GM11168 (cell line): ENCODE data around the gene PCNA.

Experiments
- in situ Hi-C: fragments of 300-500 bp; cut with MboI; formaldehyde crosslinking; loops from one replicate; pipeline ENCODE4 v1.12.0; 2022; ENCODE audit warnings: low sequenced_read_pairs; ENCODE audit not compliant: unreplicated experiment

The PCNA gene

GRCh38 chr20:5119435-5120184 is at the start of gene PCNA:
TSS of gene PCNA (minus strand) at chr20:5119958. CDS start at chr20:5119798, 160 bp downstream.
- in situ Hi-C loops, result loop anchor here (5.0 kb wide), 1 partner anchor 68 kb away; no protein-coding TSS in a partner anchor

- in situ Hi-C loops, result no loop called here
These were observed 49.1 kb upstream of the PCNA start for GRCh38 chr20:5168651-5169396.

GRCh38 chr20:5164645-5165625 is 45.2 kb upstream of the PCNA start:
- in situ Hi-C loops, result no loop called here

- in situ Hi-C loops, result no loop called here
These were observed 41.9 kb upstream of the PCNA start for GRCh38 chr20:5161536-5162164.

GRCh38 chr20:5160882-5161281 is 41.1 kb upstream of the PCNA start:
- in situ Hi-C loops, result no loop called here

GRCh38 chr20:5159928-5160327 is 40.2 kb upstream of the PCNA start:
- in situ Hi-C loops, result no loop called here

GRCh38 chr20:5156675-5157448 is 37.1 kb upstream of the PCNA start:
- in situ Hi-C loops, result no loop called here

GRCh38 chr20:5155404-5155803 is 35.6 kb upstream of the PCNA start:
- in situ Hi-C loops, result no loop called here

- in situ Hi-C loops, result no loop called here
These were observed 34.8 kb upstream of the PCNA start for GRCh38 chr20:5154543-5154925.

- in situ Hi-C loops, result no loop called here
These were observed 34.1 kb upstream of the PCNA start for GRCh38 chr20:5153612-5154542.

- in situ Hi-C loops, result no loop called here
These were observed 33.4 kb upstream of the PCNA start for GRCh38 chr20:5153152-5153467.

GRCh38 chr20:5150226-5151076 is 30.7 kb upstream of the PCNA start:
- in situ Hi-C loops, result no loop called here

- in situ Hi-C loops, result no loop called here
These were observed 30.1 kb upstream of the PCNA start for GRCh38 chr20:5149892-5150225.

- in situ Hi-C loops, result no loop called here
These were observed 28.8 kb upstream of the PCNA start for GRCh38 chr20:5148581-5148980.

- in situ Hi-C loops, result no loop called here
These were observed 27.3 kb upstream of the PCNA start for GRCh38 chr20:5146871-5147592.

GRCh38 chr20:5146099-5146668 is 26.4 kb upstream of the PCNA start:
- in situ Hi-C loops, result no loop called here
